T-helper 1 cell treated with Interleukin-12 subunit alpha and Interleukin-12 subunit beta and Interleukin-4 antibody, amounts not matched to agents 30 ng/mL and 1 ng/mL, for 36 hours (primary cell): ENCODE results near the gene RBM19. TPM values are rescaled to one million over a fixed set of nuclear protein-coding genes. Genes with fewer than 3 reads are reported as not detected.

ENCODE experiments used
- intact Hi-C: fragments of 100-400 bp; cut with micrococcal nuclease; formaldehyde crosslinking; loops from one replicate; pipeline ENCODE4 v1.15.1; 2024
- total RNA-seq: library from RNA; stranded (reverse); gene quantifications from 2 replicates; pipeline ENCODE4 v1.2.3, GENCODE V29; 2022

The RBM19 gene
- total RNA-seq, 1 donor from 2014 or later, result 57.2 TPM

- intact Hi-C loops, result no loop called here
These were observed 21.9 kb upstream of the RBM19 start for GRCh38 chr12:113988064-113988451.

GRCh38 chr12:113987261-113988063 lies 21.3 kb upstream of the RBM19 start:
- intact Hi-C loops, result no loop called here

GRCh38 chr12:113984464-113984863 lies 18.3 kb upstream of the RBM19 start:
- intact Hi-C loops, result no loop called here

GRCh38 chr12:113983777-113984448 lies 17.8 kb upstream of the RBM19 start:
- intact Hi-C loops, result no loop called here

GRCh38 chr12:113983265-113983664 lies 17.1 kb upstream of the RBM19 start:
- intact Hi-C loops, result no loop called here

GRCh38 chr12:113981876-113982275 lies 15.8 kb upstream of the RBM19 start:
- intact Hi-C loops, result no loop called here

- intact Hi-C loops, result loop anchor here (1.0 kb wide), 2 partner anchors 528 to 682 kb away; no protein-coding TSS in a partner anchor
These were observed 14.6 kb upstream of the RBM19 start for GRCh38 chr12:113980537-113981337.

- intact Hi-C loops, result loop anchor here (1.0 kb wide), 2 partner anchors 528 to 682 kb away; no protein-coding TSS in a partner anchor
These were observed 13.9 kb upstream of the RBM19 start for GRCh38 chr12:113980054-113980453.

- intact Hi-C loops, result no loop called here
These were observed 12.0 kb upstream of the RBM19 start for GRCh38 chr12:113978080-113978479.

- intact Hi-C loops, result no loop called here
These were observed 7.9 kb upstream of the RBM19 start for GRCh38 chr12:113974006-113974405.

GRCh38 chr12:113973109-113973904 lies 7.2 kb upstream of the RBM19 start:
- intact Hi-C loops, result no loop called here

GRCh38 chr12:113971392-113971791 lies 5.3 kb upstream of the RBM19 start:
- intact Hi-C loops, result no loop called here

GRCh38 chr12:113970211-113970610 lies 4.1 kb upstream of the RBM19 start:
- intact Hi-C loops, result no loop called here

GRCh38 chr12:113967368-113967767 lies 1.2 kb upstream of the RBM19 start:
- intact Hi-C loops, result loop anchor here (5.0 to 10.0 kb wide), 2 partner anchors 743 to 780 kb away; partner anchors contain the start of genes DDX54, RITA1 and TPCN1

GRCh38 chr12:113962733-113963132 lies 3.4 kb downstream of the RBM19 start:
- intact Hi-C loops, result loop anchor here (10.0 kb wide), 1 partner anchor 738 kb away; the partner anchor contains the start of gene TPCN1

GRCh38 chr12:113961921-113962710 lies 4.0 kb downstream of the RBM19 start:
- intact Hi-C loops, result loop anchor here (10.0 kb wide), 1 partner anchor 737 kb away; the partner anchor contains the start of gene TPCN1

GRCh38 chr12:113960030-113960429 lies 6.1 kb downstream of the RBM19 start:
- intact Hi-C loops, result loop anchor here (10.0 kb wide), 1 partner anchor 735 kb away; the partner anchor contains the start of gene TPCN1

- intact Hi-C loops, result no loop called here
These were observed 7.0 kb downstream of the RBM19 start for GRCh38 chr12:113959096-113959495.

- intact Hi-C loops, result no loop called here
These were observed 8.0 kb downstream of the RBM19 start for GRCh38 chr12:113958108-113958507.

- intact Hi-C loops, result no loop called here
These were observed 8.5 kb downstream of the RBM19 start for GRCh38 chr12:113957627-113958026.
